Effector memory CD4-positive, alpha-beta T cell (primary cell): Measurements from ENCODE around the gene OR5L1.

Source experiments
- DNase-seq, 3 donors: peaks; one replicate each; pipeline ENCODE4 v3.0.0-alpha.2; 2020
- H3K27ac ChIP-seq: 2 replicates; pipeline ENCODE4 v1.7.0; 2013; ENCODE audit warnings: mild to moderate bottlenecking, low read length, moderate library complexity; ENCODE audit not compliant: insufficient read depth, poor library complexity, severe bottlenecking
- H3K27me3 ChIP-seq: replicated peaks from 2 replicates; pipeline ENCODE4 v1.7.0; 2013; ENCODE audit warnings: mild to moderate bottlenecking, low read length; ENCODE audit not compliant: insufficient read depth, control insufficient read depth, poor library complexity, severe bottlenecking
- H3K36me3 ChIP-seq: 2 replicates; pipeline ENCODE4 v1.7.0; 2013; ENCODE audit warnings: mild to moderate bottlenecking, low read length, moderate library complexity; ENCODE audit not compliant: control insufficient read depth, insufficient read depth
- H3K4me1 ChIP-seq: 2 replicates; pipeline ENCODE4 v1.7.0; 2013; ENCODE audit warnings: low read length, mild to moderate bottlenecking; ENCODE audit not compliant: control insufficient read depth, insufficient read depth, poor library complexity, severe bottlenecking
- H3K4me3 ChIP-seq: 2 replicates; pipeline ENCODE4 v1.7.0; 2013; ENCODE audit warnings: low read length, low read depth, mild to moderate bottlenecking; ENCODE audit not compliant: insufficient read depth, poor library complexity, severe bottlenecking
- H3K9me3 ChIP-seq: 2 replicates; pipeline ENCODE4 v1.7.0; 2013; ENCODE audit warnings: mild to moderate bottlenecking, low read length, moderate library complexity; ENCODE audit not compliant: control insufficient read depth

Gene OR5L1

DNA sequence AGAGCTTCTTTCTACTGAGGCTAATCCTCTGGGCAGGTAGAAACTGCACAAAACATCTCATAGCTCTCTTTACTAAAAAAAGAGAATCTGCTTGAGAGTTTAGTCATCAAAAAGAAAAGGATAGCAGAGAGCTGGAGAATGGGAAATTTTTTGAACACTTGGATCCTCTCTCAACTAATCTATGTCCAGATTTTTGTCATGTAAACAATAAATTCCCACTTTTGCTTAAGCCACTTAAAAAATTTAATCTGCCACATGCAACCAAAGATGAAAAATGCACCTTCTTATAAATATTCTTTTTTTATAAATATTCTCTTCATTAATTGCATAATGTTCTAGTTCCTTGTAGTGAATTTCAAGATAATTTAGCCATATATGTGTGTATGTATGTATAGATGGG lies 37.9 kb downstream of the OR5L1 start:
- H3K27me3 ChIP-seq: no peaks in the 10 kb centered on the region
- no peak overlapping the region for H3K4me3 ChIP-seq
- no peak for DNase-seq
- no peaks in the 10 kb centered on the region for H3K36me3 ChIP-seq
- H3K4me1 ChIP-seq: no peaks in the 10 kb centered on the region
- no peak overlapping the region for H3K27ac ChIP-seq
- H3K9me3 ChIP-seq: no peaks in the 10 kb centered on the region

DNA sequence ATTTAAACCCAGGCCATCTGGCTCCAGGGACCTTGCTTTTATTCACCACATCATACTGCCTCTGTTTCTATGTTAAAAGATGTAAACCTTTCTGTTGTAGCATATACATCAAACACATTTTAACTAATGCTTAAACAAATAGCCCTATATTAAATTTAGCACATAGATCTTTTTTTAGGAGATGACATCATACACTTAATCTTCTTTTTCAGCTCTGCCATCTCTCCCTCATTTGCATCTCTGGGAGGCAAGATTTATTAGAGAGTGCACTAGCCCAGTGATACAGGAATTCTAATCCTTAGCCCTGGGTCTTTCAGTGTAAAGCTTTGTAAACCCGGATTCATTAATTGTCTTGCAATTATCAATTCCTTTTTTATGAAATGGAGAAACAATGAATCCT lies 41.0 kb downstream of the OR5L1 start:
- H3K4me3 ChIP-seq: no peak overlapping the region
- no peaks in the 10 kb centered on the region for H3K4me1 ChIP-seq
- no peaks in the 10 kb centered on the region for H3K27me3 ChIP-seq
- no peak overlapping the region for H3K27ac ChIP-seq
- no peak for DNase-seq
- H3K9me3 ChIP-seq: no peaks in the 10 kb centered on the region
- no peaks in the 10 kb centered on the region for H3K36me3 ChIP-seq

DNA sequence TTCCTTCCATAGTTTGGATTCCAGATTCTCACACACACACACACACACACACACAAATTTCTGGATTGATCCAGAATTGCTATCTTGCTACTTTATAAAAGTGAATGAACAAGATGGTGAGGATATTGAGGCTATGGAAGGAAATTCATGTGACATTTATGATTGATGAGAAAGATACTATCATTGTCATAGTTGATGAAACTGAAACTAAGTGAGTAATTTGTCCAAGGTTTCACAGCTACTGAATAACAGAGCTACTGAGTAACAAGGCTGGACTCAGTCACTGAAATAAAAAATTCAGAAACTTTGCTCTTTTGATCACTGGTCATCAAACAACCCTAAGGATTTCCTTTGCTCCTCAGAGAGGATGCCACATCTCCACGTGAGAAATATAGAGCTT lies 43.5 kb downstream of the OR5L1 start:
- Histone ChIP-seq H3K4me3 (no peak overlapping the region), H3K27ac (no peak overlapping the region), H3K4me1 (no peaks in the 10 kb centered on the region), H3K9me3 (no peaks in the 10 kb centered on the region), H3K36me3 (no peaks in the 10 kb centered on the region), H3K27me3 (no peaks in the 10 kb centered on the region)
- DNase-seq: no peak
